Hematopoietic multipotent progenitor cell treated with erythropoietin and hydrocortisone succinate and interleukin-3 and kit ligand, for 17 days (in vitro differentiated cells): ENCODE measurements around the gene CD300A.

Experiments used
- DNase-seq: peaks from one replicate; pipeline ENCODE4 v3.0.0-alpha.2; 2015; ENCODE audit warnings: low spot score

CD300A gene

DNA sequence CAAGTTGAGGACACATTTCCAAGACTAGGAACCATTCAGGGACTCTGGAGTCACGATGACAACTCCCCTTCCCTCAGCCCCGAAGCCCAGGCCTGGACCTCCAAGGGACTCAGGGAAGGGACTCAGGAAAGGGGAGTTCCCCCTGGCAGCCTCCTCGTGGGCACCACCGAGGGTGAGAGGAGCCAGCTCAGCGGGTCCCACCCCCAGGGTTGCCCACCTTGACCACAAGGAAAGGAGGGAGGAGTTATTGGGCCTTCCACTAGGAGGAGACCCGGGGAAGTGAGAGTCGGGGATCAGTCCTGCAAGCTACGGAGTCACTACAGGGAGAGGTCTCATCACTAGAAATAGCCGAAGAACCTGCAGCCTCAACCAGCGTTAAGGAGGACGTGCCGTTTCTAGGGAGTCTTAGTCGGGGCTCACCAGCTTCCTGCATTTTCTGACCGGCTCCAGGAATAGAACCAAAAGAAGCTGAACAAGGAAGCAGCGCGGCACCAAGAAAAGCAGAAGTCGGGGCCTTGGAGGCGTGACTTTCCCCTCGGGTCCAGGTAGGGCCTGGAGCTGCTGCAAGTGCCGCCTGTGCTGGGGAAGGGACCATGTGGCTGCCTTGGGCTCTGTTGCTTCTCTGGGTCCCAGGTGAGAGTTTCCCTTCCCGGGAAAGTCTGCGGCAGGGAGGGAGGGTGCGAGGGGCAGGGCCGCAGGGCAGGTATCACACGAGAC lies at the start of gene CD300A:
TSS of gene CD300A (plus strand) at position 524 of the 717 bp plus-strand sequence. CDS start at position 594, 70 bp downstream.
- no peak for DNase-seq

DNA sequence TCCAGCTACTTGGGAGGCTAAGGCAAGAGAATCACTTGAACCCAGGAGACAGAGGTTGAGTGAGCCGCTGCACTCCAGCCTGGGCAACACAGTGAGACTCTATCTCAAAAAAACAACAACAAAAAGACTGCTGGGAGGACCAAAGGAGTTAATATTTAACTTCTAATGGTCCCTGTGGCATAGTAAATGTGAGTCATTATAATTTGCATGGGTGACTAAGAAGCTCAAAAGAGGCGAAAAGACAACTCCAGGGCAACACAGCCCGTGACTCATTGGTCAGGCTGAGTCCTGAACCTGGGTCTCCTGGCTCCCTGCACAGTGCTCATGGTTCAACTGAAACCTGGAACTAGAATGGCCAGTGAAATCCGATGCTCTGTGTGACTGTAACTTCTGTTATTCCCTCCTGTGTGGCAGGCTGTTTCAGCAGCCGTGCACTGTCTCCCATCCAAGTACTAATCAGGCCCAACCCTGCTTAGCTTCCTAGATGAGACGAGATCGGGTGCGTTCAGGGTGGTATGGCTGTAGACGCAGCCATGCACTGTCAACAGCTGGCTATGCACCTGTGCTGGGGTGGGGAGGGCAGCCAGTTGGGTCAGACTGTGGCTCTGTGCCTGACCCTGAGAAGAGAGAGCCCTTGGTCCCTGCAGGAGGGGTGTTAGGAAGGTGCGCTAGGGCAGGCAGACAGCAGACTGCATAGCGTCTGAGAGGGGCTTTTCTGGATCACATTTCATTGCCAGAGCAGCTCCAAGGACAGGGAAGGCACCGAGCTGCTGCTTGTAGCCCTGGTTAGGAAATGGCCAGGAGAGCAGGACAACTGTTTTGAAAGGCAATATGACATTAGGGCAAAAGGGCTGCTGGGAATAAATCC lies 49.0 kb upstream of the CD300A start:
- no peak for DNase-seq

DNA sequence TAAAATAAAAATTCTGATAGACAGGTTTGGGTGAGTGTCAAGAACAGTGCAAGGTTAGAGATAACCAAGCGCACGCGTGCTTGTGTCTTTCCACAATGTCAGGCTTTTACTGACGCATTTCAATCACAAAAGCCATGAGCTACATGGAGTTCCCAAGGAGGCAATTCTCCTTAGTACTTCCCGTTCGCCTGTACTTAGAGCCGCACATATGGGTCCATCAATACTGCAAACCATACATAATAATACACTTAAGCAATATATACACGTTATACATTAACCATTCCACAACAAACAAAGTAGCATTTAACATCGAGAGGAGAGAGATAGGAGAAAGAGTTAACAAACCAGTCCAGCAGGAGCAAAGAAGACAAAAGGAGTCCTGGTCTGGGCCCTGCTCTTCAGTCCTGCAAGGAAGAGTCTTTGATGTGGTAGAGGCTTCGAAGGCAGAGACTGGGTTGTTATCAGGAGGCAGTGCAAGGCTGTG lies 46.5 kb upstream of the CD300A start:
- DNase-seq, result no peak

DNA sequence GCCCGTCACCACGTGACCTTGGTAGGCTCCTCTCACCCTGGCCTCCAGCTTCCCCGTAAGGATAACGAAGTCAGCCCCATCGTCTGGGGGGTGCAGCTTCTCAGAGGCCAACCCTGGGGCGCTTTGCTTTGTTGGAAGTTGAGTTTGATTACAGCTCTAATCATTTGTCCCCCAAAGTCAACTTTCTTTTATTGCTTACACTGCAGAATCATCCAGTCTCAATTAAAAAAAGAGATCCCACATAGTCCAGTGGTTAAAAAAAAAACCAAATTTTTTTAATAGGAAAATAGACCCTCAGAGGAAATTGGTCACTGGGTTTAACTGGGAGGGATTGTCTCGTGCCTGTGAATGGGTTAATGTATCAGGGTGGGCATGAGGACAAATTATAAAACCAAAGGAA lies 42.3 kb upstream of the CD300A start:
- DNase-seq, result no peak

DNA sequence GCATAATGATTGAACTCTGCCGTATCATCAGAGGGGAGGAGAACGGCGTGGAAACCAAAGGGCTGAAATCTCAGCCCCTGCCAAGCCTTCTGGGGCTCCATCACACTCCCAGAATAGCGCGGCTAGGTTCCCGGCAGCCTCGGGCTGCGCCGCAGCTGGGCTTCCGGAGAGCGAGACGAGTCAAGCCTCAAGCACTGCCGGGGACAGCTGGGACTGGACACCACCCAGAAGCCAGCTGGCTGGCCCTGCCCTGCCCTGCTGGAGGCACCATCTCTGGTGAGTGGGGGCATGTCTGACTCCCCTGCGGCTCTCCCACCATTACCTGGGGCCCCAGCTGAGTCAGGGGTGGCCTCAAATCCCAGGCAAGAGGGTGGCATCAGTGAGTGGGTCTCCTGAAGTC lies 41.8 kb upstream of the CD300A start:
- no peak for DNase-seq

DNA sequence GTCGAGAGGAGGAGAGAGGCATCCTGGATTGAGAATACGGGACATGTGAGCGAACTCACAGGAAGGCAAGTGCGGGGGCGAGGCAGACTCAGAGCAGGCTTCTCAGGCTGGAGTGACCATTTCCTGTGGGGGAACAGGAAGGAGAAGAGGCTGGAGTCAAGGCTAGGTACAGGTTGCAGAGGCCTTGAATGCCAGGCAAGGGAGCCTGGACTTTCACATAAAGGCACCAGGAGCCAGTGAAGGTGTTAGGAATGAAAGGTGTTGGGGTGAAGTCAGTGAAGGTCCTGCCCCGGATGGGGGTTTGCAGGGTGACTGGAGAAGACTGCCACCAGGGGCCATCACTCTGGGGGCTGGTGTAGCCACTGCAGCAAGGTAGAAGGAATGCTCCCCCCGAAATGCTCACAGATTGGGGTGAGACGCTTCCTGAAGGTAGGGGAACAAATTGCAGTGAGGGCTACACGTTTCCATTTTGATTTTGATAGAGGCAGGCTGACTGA lies 39.8 kb upstream of the CD300A start:
- no peak for DNase-seq

DNA sequence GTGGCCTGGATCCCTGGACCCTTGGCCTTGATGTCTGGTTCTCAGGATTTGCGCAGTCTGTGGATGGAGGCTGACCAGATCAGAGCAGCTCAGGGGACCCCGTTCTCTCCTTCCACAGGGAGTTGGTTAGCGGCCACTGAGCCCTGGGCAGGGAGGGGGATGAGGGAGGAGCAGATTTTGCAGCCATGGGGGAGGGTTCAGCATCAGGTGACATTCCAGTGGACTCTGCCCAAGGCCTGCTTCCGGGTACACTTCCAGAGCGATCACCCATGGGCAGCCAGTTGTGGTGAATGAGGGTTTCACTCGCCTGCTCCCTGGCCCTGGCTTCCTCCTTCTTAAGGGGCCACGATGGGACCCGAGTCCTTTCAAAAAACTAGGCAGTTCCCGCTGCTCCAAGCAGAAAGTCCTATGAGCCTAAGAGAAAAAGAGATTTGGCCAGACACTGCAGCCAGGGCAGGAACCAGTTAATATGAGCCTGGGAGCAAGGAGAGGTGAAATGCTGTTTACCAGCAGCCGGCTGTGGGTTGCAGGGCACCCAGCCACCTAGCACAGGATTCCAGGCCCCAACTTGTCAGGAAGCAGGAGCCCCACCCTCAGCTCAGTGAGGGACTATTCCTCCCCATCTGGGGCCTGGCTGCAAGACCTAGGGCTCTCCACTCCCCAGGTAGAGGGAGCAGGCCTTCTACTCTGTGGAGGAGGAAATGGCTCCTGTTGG lies 39.2 kb upstream of the CD300A start:
- no peak for DNase-seq

DNA sequence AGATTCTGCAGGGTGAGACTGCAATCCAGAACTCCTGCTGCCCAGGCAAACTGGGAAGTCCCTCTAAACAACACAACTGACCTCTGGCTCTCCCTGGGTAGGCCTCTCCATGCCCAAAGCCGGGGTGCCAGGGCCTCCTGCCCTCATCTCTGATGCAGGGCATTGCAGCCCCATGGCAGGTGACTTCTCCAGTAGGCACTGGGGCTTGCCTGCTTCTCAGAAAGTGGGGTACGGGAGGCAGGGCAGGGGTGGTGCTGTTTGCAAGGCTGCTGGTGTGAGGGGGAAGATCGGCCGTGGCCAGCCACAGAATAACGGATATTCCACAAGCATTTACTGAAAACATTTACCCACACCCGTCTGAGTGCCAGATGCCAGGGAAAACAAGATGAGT lies 38.7 kb upstream of the CD300A start:
- DNase-seq, result no peak

DNA sequence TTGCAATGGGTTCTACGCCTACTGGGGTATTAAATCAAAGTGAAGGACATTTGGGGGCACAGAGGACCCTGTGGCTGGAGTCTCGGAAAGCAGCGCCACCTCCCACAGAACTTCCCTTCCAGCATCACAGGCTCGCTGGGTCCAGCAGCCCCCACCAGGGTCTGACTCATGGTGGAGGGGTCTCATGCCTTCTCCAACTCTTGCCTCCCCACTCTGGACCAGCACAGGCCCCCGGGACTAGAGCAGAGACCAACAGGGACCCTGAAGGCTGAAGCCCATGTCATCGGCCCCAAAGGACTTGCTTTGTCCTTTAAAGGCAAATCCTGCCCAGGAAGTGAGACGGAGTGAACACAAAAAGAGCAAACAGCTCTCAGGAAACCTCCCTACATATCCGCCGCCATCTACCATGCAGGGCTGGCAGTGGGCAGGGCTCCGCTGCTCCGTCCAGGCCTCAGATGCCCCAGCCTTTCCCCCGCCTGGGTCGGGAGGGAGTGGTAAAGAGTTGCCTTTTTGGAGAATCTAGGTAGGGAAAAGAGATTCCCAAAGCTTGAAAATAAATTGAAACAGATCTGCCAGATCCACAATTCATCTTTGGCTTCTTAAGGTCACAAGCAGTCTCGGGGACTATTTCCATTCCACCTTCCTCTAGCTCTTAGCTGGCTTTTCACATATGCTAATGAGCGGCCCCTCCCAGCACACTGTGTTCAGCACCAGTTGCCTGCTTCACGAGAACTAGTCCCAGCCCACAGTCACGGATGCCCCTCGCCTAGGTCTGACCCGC lies 36.6 kb upstream of the CD300A start:
- no peak for DNase-seq

DNA sequence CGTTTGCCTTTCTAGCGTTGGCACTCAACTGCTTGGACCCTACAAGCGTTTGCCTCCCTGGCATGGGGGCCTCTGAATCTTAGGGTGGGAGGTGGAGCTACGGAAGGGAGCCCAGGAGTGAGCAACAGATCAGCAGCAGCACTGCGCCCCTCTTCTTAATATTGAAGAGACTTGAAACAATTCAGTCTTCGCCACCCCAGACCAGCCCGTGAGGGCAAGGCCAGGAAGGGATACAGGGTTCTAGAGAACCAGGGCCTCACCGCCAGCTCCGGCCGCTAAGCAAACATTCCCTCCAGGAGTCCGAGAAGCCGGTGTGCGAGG lies 36.1 kb upstream of the CD300A start:
- no peak for DNase-seq

DNA sequence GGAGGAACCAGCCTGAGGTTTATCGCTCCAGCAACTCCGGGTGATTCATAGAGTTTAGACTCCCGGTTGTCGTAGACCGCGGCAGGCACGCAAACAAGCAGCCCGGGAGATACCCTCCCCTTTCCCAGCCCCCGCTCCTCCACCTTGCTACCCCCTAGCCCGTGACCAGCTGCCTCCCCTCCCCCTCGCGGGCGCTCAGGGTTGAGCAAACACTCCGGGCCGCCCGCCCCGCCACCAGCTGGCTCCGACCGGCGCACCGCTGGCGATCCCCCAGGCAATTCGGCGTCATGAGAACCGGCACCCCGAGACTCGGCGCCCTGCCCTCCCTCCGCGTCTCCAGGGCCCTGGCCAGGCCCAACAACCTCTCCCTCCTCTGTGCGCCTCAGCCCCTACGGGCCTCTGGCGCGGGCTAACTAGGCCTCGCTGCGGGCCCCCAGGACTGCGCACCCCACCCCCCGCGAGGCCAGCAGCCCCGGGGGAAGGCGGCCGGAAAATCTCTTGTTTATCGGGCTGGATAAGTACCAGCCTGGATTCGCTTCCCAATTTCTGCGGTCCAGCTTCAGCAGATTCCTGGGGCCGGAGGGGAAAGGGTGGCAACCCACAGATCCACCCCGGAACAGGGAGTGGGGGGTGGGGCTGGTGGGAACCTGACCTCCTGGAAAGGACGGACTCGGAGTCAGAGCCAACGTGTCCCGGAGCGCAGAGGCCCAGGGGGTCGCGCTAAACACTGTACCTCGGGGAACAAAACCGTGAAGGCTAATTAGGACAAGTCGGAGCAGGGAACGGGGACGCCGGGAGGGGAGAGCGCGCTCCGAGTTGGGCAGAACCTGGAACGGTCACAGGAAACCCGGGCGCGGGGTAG lies 35.5 kb upstream of the CD300A start:
- no peak for DNase-seq

DNA sequence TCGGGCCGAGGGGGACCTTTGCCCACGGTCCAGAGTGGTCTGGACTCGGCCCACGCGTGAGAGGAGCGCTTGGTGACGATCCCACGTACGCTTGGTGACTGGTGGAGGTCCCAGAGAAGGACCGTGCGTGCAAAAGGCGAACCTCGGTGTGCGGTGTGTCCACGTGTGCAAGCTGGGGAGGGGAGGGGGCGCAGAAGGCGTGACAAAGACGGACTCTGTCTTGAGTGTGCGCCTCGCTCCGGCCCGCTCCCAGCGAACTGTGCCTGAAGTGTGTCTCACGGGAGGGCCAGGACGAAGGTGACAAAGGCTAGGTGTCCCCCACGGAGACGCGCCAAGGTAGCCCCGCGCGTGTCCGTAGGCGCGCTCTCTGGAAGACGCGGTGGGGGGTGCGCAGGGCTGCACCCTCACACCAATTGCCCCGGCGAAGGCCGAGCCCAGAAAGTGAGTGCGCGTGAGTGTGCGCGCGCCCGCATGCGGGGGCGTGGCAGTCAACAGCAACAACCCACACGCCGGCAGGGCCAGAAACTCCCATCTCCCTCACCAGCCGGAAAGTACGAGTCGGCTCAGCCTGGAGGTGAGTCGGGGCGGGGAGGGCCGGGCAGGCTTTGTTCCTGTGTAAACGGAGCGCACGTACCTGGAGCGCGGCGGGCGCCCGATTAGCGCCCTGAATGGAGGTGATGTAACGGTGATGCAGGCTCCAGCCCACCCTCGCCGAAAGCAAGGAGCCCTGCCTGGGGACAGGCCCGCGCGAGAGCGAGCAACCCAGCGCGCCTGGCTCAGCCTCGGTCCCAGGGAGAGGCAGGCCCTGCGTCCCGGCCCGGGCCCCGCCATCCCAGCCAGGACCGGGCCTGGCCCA lies 34.6 kb upstream of the CD300A start, which contains the start of gene GPRC5C:
TSS of gene GPRC5C (plus strand) at position 521 of the 856 bp plus-strand sequence. CDS start 7,689 bp downstream, outside the sequence.
- DNase-seq, result no peak

DNA sequence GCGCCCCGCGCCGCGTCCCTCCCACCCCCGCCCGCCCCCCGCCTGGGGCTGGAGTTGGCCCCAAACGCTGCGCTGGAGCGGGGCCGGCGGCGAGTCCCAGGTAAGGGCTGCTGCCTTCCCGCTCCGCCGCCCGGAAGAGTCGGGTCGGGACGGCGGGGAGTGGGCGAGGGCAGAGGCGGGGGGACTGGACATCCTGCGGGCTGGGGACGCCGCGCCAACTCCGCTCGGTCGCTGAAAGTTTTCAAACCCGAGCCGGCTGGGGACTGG lies 34.1 kb upstream of the CD300A start:
- DNase-seq, result no peak

DNA sequence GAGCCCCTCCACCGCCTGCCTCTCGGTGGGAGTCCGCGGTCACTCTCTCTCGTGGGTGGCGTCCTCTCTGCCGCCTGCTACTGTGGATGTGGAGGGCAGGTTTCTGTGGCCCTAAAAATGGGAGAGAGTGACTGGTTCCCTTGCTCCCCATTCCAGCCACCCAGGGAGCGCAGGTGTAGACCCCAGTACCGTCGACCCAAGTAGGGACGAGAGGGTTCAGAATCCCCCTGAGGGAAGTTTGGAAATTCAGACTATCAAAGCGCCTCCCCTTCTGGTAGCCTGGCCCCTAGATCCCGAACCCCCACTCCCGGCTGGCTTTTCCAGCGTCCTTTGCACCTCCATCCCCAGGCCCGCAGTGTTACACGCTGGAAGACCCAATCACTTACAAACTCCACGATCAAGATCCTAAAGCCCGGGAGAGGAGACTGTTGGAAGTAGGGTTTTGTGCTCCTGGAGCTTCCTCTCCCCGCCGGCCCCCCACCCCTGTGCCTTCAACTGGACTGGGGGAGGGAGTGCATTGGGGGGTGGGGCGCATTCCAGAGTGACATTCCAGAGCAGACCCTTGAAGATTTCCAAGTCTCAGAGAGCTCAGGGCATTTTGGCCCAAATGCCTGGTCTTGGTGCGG lies 33.6 kb upstream of the CD300A start:
- no peak for DNase-seq

DNA sequence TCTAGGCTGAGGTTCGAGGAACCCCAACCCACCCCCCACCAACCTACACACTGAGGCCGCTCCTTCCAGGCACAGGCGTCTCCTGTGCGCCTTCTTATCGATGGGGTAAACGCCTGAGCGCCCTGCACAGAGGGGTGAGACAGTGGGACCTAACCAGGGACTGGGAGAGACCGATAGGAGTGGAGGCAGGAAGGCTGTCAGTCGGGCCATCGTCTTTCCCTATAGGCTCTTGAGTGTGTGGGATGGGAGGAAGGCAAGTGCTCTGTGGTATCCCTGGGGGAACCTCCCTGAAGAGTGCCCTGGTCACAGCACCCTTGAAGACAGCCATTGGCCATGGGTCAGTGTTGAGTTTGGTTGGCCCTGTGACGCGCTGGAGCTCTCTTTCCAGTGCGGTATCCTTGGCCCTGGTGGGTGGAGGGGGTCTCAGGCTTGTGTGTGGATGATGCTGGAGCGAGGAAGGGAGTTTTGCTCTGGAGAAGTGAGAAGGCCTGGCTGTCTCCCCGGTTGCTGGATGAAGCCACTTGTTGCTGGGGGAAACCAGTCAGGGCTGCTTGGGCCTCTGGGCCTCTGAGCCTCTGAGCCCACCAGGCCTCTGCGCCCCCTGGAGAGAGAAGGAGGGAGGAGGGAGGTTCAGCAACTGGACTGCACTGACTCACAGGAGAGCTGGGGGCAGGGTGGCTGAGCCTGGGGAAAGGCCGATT lies 32.9 kb upstream of the CD300A start:
- DNase-seq, result no peak

DNA sequence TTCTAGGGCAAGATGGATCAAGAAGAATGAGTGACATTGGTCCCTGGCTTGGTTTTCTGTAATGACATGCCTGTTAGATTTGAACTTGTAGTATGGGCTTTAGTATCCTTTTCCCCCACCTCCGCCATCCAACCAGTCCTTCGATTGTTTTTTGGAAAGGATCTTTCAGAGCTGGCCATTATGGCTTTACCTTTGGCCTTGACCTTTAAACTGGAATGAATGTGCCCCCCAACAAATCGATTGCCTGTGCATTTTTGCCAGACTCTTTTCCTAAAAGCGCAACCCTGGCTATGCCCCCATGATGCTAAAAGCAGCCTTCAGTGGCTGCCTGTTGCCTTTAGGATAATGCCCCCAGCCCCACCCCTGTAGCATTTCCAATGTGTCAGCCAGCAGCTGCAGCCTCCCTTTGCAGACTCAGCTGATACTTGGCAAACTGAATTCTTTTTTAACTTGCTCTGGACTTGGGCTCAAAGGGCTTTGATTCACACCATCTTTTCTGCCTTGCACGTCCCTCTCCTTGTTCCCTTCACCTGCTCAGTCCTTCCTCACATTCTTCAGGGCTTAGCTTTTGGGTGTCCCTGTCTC lies 30.6 kb upstream of the CD300A start:
- no peak for DNase-seq

DNA sequence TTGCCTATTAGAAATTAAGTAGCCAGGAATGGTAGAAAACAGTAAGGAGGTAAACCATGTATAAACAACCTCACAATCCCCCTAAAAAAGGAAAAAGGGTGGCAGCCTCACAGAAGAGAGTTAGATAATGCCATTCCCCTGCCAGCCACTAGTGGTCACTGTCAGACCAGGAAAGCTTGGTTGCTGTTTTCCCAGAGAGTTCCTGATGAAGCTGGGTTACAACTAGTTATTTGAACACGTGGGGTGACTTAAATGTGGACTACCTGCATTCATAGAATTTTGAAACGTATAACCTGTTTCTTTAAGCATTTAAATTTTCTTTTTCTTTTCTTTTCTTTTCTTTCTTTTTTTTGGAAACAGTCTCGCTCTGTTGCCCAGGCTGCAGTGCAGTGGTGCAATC lies 28.7 kb upstream of the CD300A start:
- no peak for DNase-seq
